Measurements from ENCODE around the gene FAM98B. TPM values are rescaled to one million over a fixed set of nuclear protein-coding genes. Genes with fewer than 3 reads are reported as not detected.

Gene FAM98B
- total and polyA plus RNA-seq, 2 of the 13 experiments (the other 11 are each of a cell fraction or from before 2014, with no cell fraction given): 3.7 to 4.7 TPM

DNA sequence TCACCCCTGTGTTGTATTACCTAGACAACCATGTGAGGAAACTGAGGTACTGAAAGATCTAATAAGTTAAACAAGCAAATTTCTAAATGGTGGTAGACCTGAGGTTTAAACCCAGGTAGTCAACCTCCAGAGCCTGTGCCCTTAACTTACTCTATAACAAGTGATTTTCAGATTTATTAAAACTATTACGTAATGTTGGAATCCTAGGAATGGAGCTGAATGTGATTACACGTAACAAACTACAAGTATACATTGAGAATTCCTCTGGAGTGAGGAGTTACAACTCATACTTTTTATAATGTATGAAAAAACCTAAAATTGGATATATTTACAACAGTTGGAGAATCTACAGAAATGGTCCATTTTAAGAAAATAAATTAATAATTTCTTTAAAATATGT is 18.0 kb downstream of the FAM98B start:
- intact Hi-C loops (cut with micrococcal nuclease; ENCODE audit: unreplicated experiment): loop anchor here (10.0 kb wide), 1 partner anchor 93 kb away; the partner anchor contains the start of gene RASGRP1
- Histone ChIP-seq H3K36me3 (replicated peaks in 1 of 2; ENCODE audit: control insufficient read depth in 1 of 2, insufficient read depth in 2 of 2, low read length in 2 of 2) (peaks cover 5 to 18% of the 10 kb centered on the region in 2 experiments), H3K9ac (ENCODE audit: insufficient read depth, low read depth, low read length) (no peak overlapping the region), H3K4me2 (ENCODE audit: low read depth, low read length) (no peak overlapping the region), H3K4me1 (ENCODE audit: insufficient read depth, low read length) (no peaks in the 10 kb centered on the region), H3K4me3 (replicated peaks in 1 of 3; ENCODE audit: insufficient read depth in 1 of 3, low read depth in 2 of 3, low read length in 3 of 3) (no peak overlapping the region), H3K79me2 (ENCODE audit: insufficient read depth, low read length) (no peaks in the 10 kb centered on the region), H3K27ac (ENCODE audit: extremely low read length, insufficient read depth, low read length) (no peak overlapping the region), H2AFZ (ENCODE audit: low read length) (no peak overlapping the region), H4K20me1 (ENCODE audit: insufficient read depth, low read length) (no peaks in the 10 kb centered on the region; the same call in 1 of the 2 replicates), H3K27me3 (ENCODE audit: control insufficient read depth in 1 of 2, insufficient read depth in 2 of 2, low read length in 2 of 2) (no peaks in the 10 kb centered on the region), H3K9me3 (ENCODE audit: low read length) (no peaks in the 10 kb centered on the region)
- no peak for ATAC-seq
- TF ChIP-seq CEBPB (IDR thresholded peaks at IDR 0.05; ENCODE audit: borderline replicate concordance, low read depth, low read length) (peak; percentile 74), ZNF580 (CRISPR knock-in tag; IDR thresholded peaks at IDR 0.05; ENCODE audit: borderline replicate concordance, low read depth) (no peak)
- 100% methylated on average over 2 of the region's 2 CpGs for WGBS (ENCODE audit: low lambda C conversion rate)
- ChIA-PET CTCF (ENCODE audit: low intra/inter-chr PET ratio, low total read pairs) (no interaction called here), POLR2A (interaction anchor here (1.3 kb wide), 1 partner anchor 18 kb away, joined by 4 read pairs; the partner anchor contains the start of gene FAM98B)
- FAIRE-seq: no peak
- no TSS peak for BruUV-seq (replicated peaks)
- no peak for DNase-seq (ENCODE audit: low spot score)
- in situ Hi-C loops (cut with HindIII; ENCODE audit: extremely low pct_ligation_motif_present, low pct_unique_long_range_greater_than_20kb): loop anchor here (10.0 kb wide), 1 partner anchor 213 kb away; no protein-coding TSS in a partner anchor

GRCh38 chr15:38474155-38474757 is 20.3 kb downstream of the FAM98B start:
- intact Hi-C loops (cut with micrococcal nuclease; ENCODE audit: unreplicated experiment) (loop anchor here (1.0 to 10.0 kb wide), 4 partner anchors 34 to 225 kb away; partner anchors contain the start of gene RASGRP1), in situ Hi-C loops (cut with HindIII; ENCODE audit: extremely low pct_ligation_motif_present, low pct_unique_long_range_greater_than_20kb) (loop anchor here (10.0 kb wide), 1 partner anchor 211 kb away; no protein-coding TSS in a partner anchor)
- 40% methylated on average over 4 of the region's 4 CpGs for WGBS (ENCODE audit: low lambda C conversion rate)
- Histone ChIP-seq H3K79me2 (ENCODE audit: insufficient read depth, low read length) (no peaks in the 10 kb centered on the region), H3K36me3 (replicated peaks in 1 of 2; ENCODE audit: control insufficient read depth in 1 of 2, insufficient read depth in 2 of 2, low read length in 2 of 2) (peaks cover 5 to 20% of the 10 kb centered on the region in 2 experiments), H3K9me3 (ENCODE audit: low read length) (no peaks in the 10 kb centered on the region), H4K20me1 (ENCODE audit: insufficient read depth, low read length) (no peaks in the 10 kb centered on the region), H3K27me3 (ENCODE audit: control insufficient read depth in 1 of 2, insufficient read depth in 2 of 2, low read length in 2 of 2) (no peaks in the 10 kb centered on the region), H3K9ac (ENCODE audit: insufficient read depth, low read depth, low read length) (no peak overlapping the region), H3K27ac (ENCODE audit: extremely low read length, insufficient read depth, low read length) (no peak overlapping the region), H2AFZ (ENCODE audit: low read length) (no peak overlapping the region), H3K4me1 (ENCODE audit: insufficient read depth, low read length) (no peaks in the 10 kb centered on the region), H3K4me3 (replicated peaks in 1 of 3; ENCODE audit: insufficient read depth in 1 of 3, low read depth in 2 of 3, low read length in 3 of 3) (no peak overlapping the region), H3K4me2 (ENCODE audit: low read depth, low read length) (no peak overlapping the region)
- ChIA-PET CTCF (ENCODE audit: low intra/inter-chr PET ratio, low total read pairs) (interaction anchor here (1.0 to 2.1 kb wide), 3 partner anchors 34 to 225 kb away, joined by 3 to 10 read pairs (median 8); no protein-coding TSS in a partner anchor), POLR2A (interaction anchor here (1.0 kb wide), 1 partner anchor 20 kb away, joined by 5 read pairs; the partner anchor contains the start of gene FAM98B)
- no TSS peak for BruUV-seq (replicated peaks)
- peak; percentile 63 for DNase-seq (ENCODE audit: low spot score)
- ATAC-seq: peak; percentile 89
- peak; percentile 60 for FAIRE-seq
- no peak for TF ChIP-seq BORCS8-MEF2B (CRISPR knock-in tag; IDR thresholded peaks at IDR 0.05)
- TF ChIP-seq, protein P1, sequence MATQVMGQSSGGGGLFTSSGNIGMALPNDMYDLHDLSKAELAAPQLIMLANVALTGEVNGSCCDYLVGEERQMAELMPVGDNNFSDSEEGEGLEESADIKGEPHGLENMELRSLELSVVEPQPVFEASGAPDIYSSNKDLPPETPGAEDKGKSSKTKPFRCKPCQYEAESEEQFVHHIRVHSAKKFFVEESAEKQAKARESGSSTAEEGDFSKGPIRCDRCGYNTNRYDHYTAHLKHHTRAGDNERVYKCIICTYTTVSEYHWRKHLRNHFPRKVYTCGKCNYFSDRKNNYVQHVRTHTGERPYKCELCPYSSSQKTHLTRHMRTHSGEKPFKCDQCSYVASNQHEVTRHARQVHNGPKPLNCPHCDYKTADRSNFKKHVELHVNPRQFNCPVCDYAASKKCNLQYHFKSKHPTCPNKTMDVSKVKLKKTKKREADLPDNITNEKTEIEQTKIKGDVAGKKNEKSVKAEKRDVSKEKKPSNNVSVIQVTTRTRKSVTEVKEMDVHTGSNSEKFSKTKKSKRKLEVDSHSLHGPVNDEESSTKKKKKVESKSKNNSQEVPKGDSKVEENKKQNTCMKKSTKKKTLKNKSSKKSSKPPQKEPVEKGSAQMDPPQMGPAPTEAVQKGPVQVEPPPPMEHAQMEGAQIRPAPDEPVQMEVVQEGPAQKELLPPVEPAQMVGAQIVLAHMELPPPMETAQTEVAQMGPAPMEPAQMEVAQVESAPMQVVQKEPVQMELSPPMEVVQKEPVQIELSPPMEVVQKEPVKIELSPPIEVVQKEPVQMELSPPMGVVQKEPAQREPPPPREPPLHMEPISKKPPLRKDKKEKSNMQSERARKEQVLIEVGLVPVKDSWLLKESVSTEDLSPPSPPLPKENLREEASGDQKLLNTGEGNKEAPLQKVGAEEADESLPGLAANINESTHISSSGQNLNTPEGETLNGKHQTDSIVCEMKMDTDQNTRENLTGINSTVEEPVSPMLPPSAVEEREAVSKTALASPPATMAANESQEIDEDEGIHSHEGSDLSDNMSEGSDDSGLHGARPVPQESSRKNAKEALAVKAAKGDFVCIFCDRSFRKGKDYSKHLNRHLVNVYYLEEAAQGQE (IDR thresholded peaks at IDR 0.05; ENCODE audit: borderline replicate concordance in 1 of 2, low read depth in 1 of 2, low read length in 2 of 2): no peak
- no peak for TF ChIP-seq POGK (CRISPR knock-in tag; conservative IDR thresholded peaks at IDR 0.05)
- 0 out of 2 replicates have a peak, but pooled peaks have one; percentile 32 for TF ChIP-seq RXRB (CRISPR knock-in tag; IDR thresholded peaks at IDR 0.05; ENCODE audit: borderline replicate concordance)
- 0 out of 2 replicates have a peak, but pooled peaks have one; percentile 14 for TF ChIP-seq FOXA3 (CRISPR knock-in tag; IDR thresholded peaks at IDR 0.05)
- TF ChIP-seq TEF (CRISPR knock-in tag; IDR thresholded peaks at IDR 0.05): peak; percentile 97
- peak; percentile 49; the same call in 1 of the 2 replicates for TF ChIP-seq SMC3 (IDR thresholded peaks at IDR 0.05; ENCODE audit: low read length)
